Stimulated activated CD8-positive, alpha-beta memory T cell treated with anti-CD3 and anti-CD28 coated beads, Interleukin-12 subunit alpha, Interleukin-12 subunit beta, amount 100 ng/mL, for 24 hours (primary cell): Measurements from ENCODE around the gene JPH3.

Source experiments
- DNase-seq: peaks from one replicate; pipeline ENCODE4 v3.0.0-alpha.2; 2020; ENCODE audit errors: extremely low read depth

Gene JPH3

GRCh38 chr16:87601401-87601981 lies 817 bp upstream of the JPH3 start:
- DNase-seq = no peak

GRCh38 chr16:87602821-87603683 lies 744 bp downstream of the JPH3 start:
- no peak for DNase-seq

GRCh38 chr16:87603684-87604633 lies 1.7 kb downstream of the JPH3 start:
- no peak for DNase-seq

GRCh38 chr16:87604634-87605111 lies 2.4 kb downstream of the JPH3 start:
- no peak for DNase-seq

- DNase-seq = no peak
Measured at GRCh38 chr16:87607223-87607622, 4.9 kb downstream of the JPH3 start.

- DNase-seq = no peak
Measured at GRCh38 chr16:87607871-87608270, 5.6 kb downstream of the JPH3 start.

GRCh38 chr16:87608400-87608985 lies 6.2 kb downstream of the JPH3 start:
- DNase-seq = no peak

GRCh38 chr16:87610026-87610425 lies 7.7 kb downstream of the JPH3 start:
- no peak for DNase-seq

- no peak for DNase-seq
Measured at GRCh38 chr16:87611456-87611855, 9.1 kb downstream of the JPH3 start.

GRCh38 chr16:87613961-87614360 lies 11.7 kb downstream of the JPH3 start:
- no peak for DNase-seq

GRCh38 chr16:87615621-87616041 lies 13.3 kb downstream of the JPH3 start:
- no peak for DNase-seq

- no peak for DNase-seq
Measured at GRCh38 chr16:87616556-87616955, 14.2 kb downstream of the JPH3 start.

GRCh38 chr16:87618216-87618615 lies 15.9 kb downstream of the JPH3 start:
- no peak for DNase-seq

GRCh38 chr16:87619360-87620200 lies 17.3 kb downstream of the JPH3 start:
- no peak for DNase-seq

GRCh38 chr16:87620201-87620495 lies 17.8 kb downstream of the JPH3 start:
- no peak for DNase-seq

GRCh38 chr16:87621550-87621829 lies 19.2 kb downstream of the JPH3 start:
- no peak for DNase-seq

- DNase-seq = no peak
Measured at GRCh38 chr16:87621976-87622713, 19.8 kb downstream of the JPH3 start.

- DNase-seq = no peak
Measured at GRCh38 chr16:87622756-87623319, 20.5 kb downstream of the JPH3 start.

- DNase-seq = no peak
Measured at GRCh38 chr16:87625241-87625797, 23.0 kb downstream of the JPH3 start.

- DNase-seq = no peak
Measured at GRCh38 chr16:87626401-87626800, 24.1 kb downstream of the JPH3 start.
